Hepatocyte (in vitro differentiated cells): ENCODE measurements around the gene ZBTB20. TPM values are rescaled to one million over a fixed set of nuclear protein-coding genes. Genes with fewer than 3 reads are reported as not detected.

Experiments
- DNase-seq: peaks from one replicate; pipeline ENCODE4 v3.0.0-alpha.2; 2016; ENCODE audit warnings: low spot score
- H2AFZ ChIP-seq: fragments of 200-600 bp; sonication (generic); 2 replicates; pipeline ENCODE4 v1.6.0; 2016; ENCODE audit warnings: antibody characterized with exemption, mild to moderate bottlenecking
- H3K27ac ChIP-seq: fragments of 200-600 bp; sonication (generic); 2 replicates; pipeline ENCODE4 v1.5.1; 2016; ENCODE audit warnings: mild to moderate bottlenecking
- H3K27me3 ChIP-seq: fragments of 200-600 bp; sonication (generic); 2 replicates; pipeline ENCODE4 v1.6.1; 2016
- H3K36me3 ChIP-seq: fragments of 200-600 bp; sonication (generic); replicated peaks from 2 replicates; pipeline ENCODE4 v1.5.1; 2016; ENCODE audit warnings: low read depth; ENCODE audit not compliant: insufficient read depth
- H3K4me1 ChIP-seq: fragments of 200-600 bp; sonication (generic); 2 replicates; pipeline ENCODE4 v1.5.1; 2016; ENCODE audit warnings: mild to moderate bottlenecking, moderate library complexity; ENCODE audit not compliant: insufficient read depth
- H3K4me2 ChIP-seq: fragments of 200-600 bp; sonication (generic); 2 replicates; pipeline ENCODE4 v1.6.0; 2016
- H3K4me3 ChIP-seq: fragments of 200-600 bp; sonication (generic); 2 replicates; pipeline ENCODE4 v1.5.1; 2016; ENCODE audit warnings: mild to moderate bottlenecking
- H3K79me2 ChIP-seq: fragments of 200-600 bp; sonication (generic); 2 replicates; pipeline ENCODE4 v1.6.0; 2017; ENCODE audit warnings: mild to moderate bottlenecking
- H3K9me2 ChIP-seq: fragments of 200-600 bp; sonication (generic); replicated peaks from 2 replicates; pipeline ENCODE4 v1.6.0; 2017; ENCODE audit warnings: mild to moderate bottlenecking; ENCODE audit not compliant: insufficient read depth
- H3K9me3 ChIP-seq: fragments of 200-600 bp; sonication (generic); 2 replicates; pipeline ENCODE4 v1.5.1; 2016; ENCODE audit warnings: low read depth, mild to moderate bottlenecking
- H4K20me1 ChIP-seq: fragments of 200-600 bp; sonication (generic); 2 replicates; pipeline ENCODE4 v1.6.0; 2016; ENCODE audit warnings: mild to moderate bottlenecking; ENCODE audit not compliant: insufficient read depth, poor library complexity, severe bottlenecking
- CTCF ChIP-seq: fragments of 200-600 bp; sonication (generic); IDR thresholded peaks from 2 replicates; pipeline ENCODE4 v1.5.1; 2016; ENCODE audit warnings: antibody characterized with exemption, mild to moderate bottlenecking; ENCODE audit not compliant: poor library complexity
- EZH2 ChIP-seq: fragments of 200-600 bp; sonication (generic); IDR thresholded peaks from 2 replicates; pipeline ENCODE4 v1.6.1; 2016; ENCODE audit warnings: antibody characterized with exemption, mild to moderate bottlenecking, borderline replicate concordance
- EZH2phosphoT487 ChIP-seq: fragments of 200-600 bp; sonication (generic); IDR thresholded peaks from one replicate; pipeline ENCODE4 v1.6.1; 2018; ENCODE audit warnings: antibody characterized with exemption, mild to moderate bottlenecking, low read depth, moderate library complexity; ENCODE audit not compliant: unreplicated experiment, severe bottlenecking
- WGBS: methylation state at CpG from one replicate; pipeline ENCODE4 v1.1.6; 2016; ENCODE audit warnings: low lambda C conversion rate; ENCODE audit errors: missing lambda C conversion rate; 5-methylcytosine and 5-hydroxymethylcytosine counted together
- polyA plus RNA-seq: library from polyadenylated mRNA; unstranded; fragments of >200 nt; fragmentation: Nextera tagmentation; extraction: Ambion mirVana; gene quantifications from 2 replicates; pipeline ENCODE4 v1.2.1, GENCODE V29; 2016
- total RNA-seq: library from RNA; depleted of rRNA; stranded (reverse); fragments of >200 nt; gene quantifications from 2 replicates; pipeline ENCODE4 v1.2.3, GENCODE V29; 2014

ZBTB20 gene
- total and polyA plus RNA-seq, 2 experiments from 2014 or later = 25.8 to 28.0 TPM

GRCh38 chr3:114499976-114500375 lies 647.1 kb downstream of the ZBTB20 start:
- Histone ChIP-seq H3K36me3 (no peaks in the 10 kb centered on the region), H3K79me2 (no peaks in the 10 kb centered on the region), H3K27me3 (no peaks in the 10 kb centered on the region), H3K27ac (no peak overlapping the region), H3K4me1 (no peaks in the 10 kb centered on the region), H2AFZ (no peak overlapping the region), H3K9me3 (no peaks in the 10 kb centered on the region), H3K4me3 (no peak overlapping the region), H3K4me2 (no peak overlapping the region), H4K20me1 (no peaks in the 10 kb centered on the region), H3K9me2 (no peaks in the 10 kb centered on the region)
- TF ChIP-seq CTCF (no peak), EZH2 (no peak), EZH2phosphoT487 (no peak)
- WGBS = 81% methylated on average over 2 of the region's 2 CpGs
- DNase-seq = no peak

DNA sequence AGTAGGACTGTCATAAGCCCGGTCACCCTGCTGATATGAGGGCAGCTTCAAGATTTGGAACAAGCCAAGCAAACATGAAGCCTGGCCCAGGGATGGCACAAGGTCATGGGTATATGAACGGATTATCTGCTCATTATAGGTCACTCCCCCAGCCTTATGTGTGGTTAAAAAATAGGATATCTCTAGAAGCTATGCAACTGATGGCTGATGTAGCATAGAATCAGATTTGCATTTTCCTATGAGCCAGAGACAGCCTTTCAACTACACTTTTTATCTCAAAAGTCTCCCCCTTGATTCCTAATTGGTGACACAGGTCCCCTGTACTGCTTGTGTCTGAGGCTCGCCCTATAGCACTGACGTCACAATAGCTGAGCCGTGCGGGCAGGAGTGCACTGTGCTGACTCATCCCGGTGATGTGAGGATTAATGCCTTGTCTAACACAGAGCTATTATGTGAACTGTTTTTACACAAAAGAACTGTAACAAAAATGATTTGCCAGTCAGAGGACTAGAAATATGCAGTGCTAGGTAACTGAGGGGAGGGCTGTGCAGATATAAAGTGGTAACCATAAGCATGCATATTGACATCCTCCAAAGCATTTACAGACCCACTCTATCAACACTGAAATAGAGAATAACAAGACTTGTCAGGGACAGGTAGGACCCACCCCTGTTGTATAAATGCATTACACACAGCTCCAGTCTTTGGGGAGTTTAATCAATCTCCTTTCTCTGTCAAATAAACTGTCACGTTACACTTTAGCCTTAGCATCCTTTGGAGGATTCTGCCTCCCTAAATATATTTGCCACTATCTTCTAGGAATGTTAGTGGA lies 648.3 kb downstream of the ZBTB20 start:
- peak; percentile 75 for DNase-seq
- Histone ChIP-seq H3K4me3 (no peak overlapping the region), H3K27ac (peak overlapping the region; percentile 26), H3K9me3 (no peaks in the 10 kb centered on the region), H3K4me1 (no peaks in the 10 kb centered on the region), H3K79me2 (no peaks in the 10 kb centered on the region), H3K4me2 (no peak overlapping the region), H2AFZ (no peak overlapping the region), H3K36me3 (no peaks in the 10 kb centered on the region), H3K27me3 (no peaks in the 10 kb centered on the region), H4K20me1 (no peaks in the 10 kb centered on the region), H3K9me2 (no peaks in the 10 kb centered on the region)
- WGBS = 76% methylated on average over 8 of the region's 8 CpGs
- TF ChIP-seq EZH2phosphoT487 = no peak
- no peak for TF ChIP-seq EZH2
- no peak for TF ChIP-seq CTCF

GRCh38 chr3:114496874-114497273 lies 650.2 kb downstream of the ZBTB20 start:
- 57% methylated on average over 2 of the region's 2 CpGs for WGBS
- H3K4me2 ChIP-seq = no peak overlapping the region
- TF ChIP-seq EZH2 (no peak), EZH2phosphoT487 (no peak), CTCF (no peak)
- H3K27me3 ChIP-seq = no peaks in the 10 kb centered on the region
- no peak overlapping the region for H3K4me3 ChIP-seq
- H3K9me2 ChIP-seq = no peaks in the 10 kb centered on the region
- H2AFZ ChIP-seq = no peak overlapping the region
- peak overlapping the region; percentile 2 for H3K27ac ChIP-seq
- DNase-seq = peak; percentile 27
- no peaks in the 10 kb centered on the region for H4K20me1 ChIP-seq
- no peaks in the 10 kb centered on the region for H3K9me3 ChIP-seq
- H3K79me2 ChIP-seq = no peaks in the 10 kb centered on the region
- H3K36me3 ChIP-seq = no peaks in the 10 kb centered on the region
- no peaks in the 10 kb centered on the region for H3K4me1 ChIP-seq
